DMS114 treated with DMSO at 0.1 percent for 48 hours (cell line): Measurements from ENCODE around the gene POLH.

ENCODE experiments used
- DNase-seq: peaks from one replicate; lab custom pipeline; 2025; ENCODE audit not compliant: unreplicated experiment; lab: John Stamatoyannopoulos, UW

POLH gene

GRCh38 chr6:43604174-43604573, 28.2 kb downstream of the POLH start:
- DNase-seq, result no peak

- no peak for DNase-seq
Measured at GRCh38 chr6:43606019-43606418, 30.0 kb downstream of the POLH start.

GRCh38 chr6:43608310-43608763, 32.4 kb downstream of the POLH start:
- DNase-seq, result peak; percentile 85

GRCh38 chr6:43608807-43609206, 32.8 kb downstream of the POLH start:
- DNase-seq, result no peak

GRCh38 chr6:43609402-43609801, 33.4 kb downstream of the POLH start:
- DNase-seq, result no peak

GRCh38 chr6:43610431-43610830, 34.4 kb downstream of the POLH start:
- DNase-seq, result no peak

GRCh38 chr6:43613721-43614395, 37.9 kb downstream of the POLH start:
- DNase-seq, result no peak

GRCh38 chr6:43614396-43614730, 38.4 kb downstream of the POLH start:
- no peak for DNase-seq

- DNase-seq, result no peak
Measured at GRCh38 chr6:43616725-43617472, 40.9 kb downstream of the POLH start.

- DNase-seq, result no peak
Measured at GRCh38 chr6:43621078-43621835, 45.3 kb downstream of the POLH start.

- no peak for DNase-seq
Measured at GRCh38 chr6:43621836-43622180, 45.8 kb downstream of the POLH start.

GRCh38 chr6:43622541-43622940, 46.6 kb downstream of the POLH start:
- DNase-seq, result no peak

- no peak for DNase-seq
Measured at GRCh38 chr6:43623880-43624785, 48.1 kb downstream of the POLH start.

GRCh38 chr6:43624786-43625288, 48.9 kb downstream of the POLH start:
- DNase-seq, result no peak

- no peak for DNase-seq
Measured at GRCh38 chr6:43625393-43625992, 49.5 kb downstream of the POLH start.

- DNase-seq, result no peak
Measured at GRCh38 chr6:43627008-43627825, 51.2 kb downstream of the POLH start.

GRCh38 chr6:43628393-43629103, 52.6 kb downstream of the POLH start:
- peak; percentile 37 for DNase-seq

- peak; percentile 99 for DNase-seq
Measured at GRCh38 chr6:43629104-43629504, 53.1 kb downstream of the POLH start, which contains the start of gene GTPBP2. GTPBP2 (minus strand) TSS chr6:43629264; CDS start chr6:43629162, 102 bp downstream.
